Esophagus (tissue), 2 donors: ENCODE results near the gene TMX1. TPM values are rescaled to one million over a fixed set of nuclear protein-coding genes. Genes with fewer than 3 reads are reported as not detected.

Experiments used
- H3K27ac ChIP-seq, 2 donors: one replicate each; pipeline ENCODE4 v1.5.1; 2013; ENCODE audit warnings: low read depth in 2 of 2, mild to moderate bottlenecking in 2 of 2, inconsistent platforms in 1 of 2, low read length in 1 of 2, moderate library complexity in 1 of 2
- H3K27me3 ChIP-seq, 2 donors: one replicate each; pipeline ENCODE4 v1.6.1; 2013; ENCODE audit warnings: low read length in 2 of 2, control low read depth in 1 of 2, mild to moderate bottlenecking in 1 of 2; ENCODE audit not compliant: insufficient read depth in 2 of 2, control insufficient read depth in 1 of 2
- H3K36me3 ChIP-seq, 2 donors: one replicate each; pipeline ENCODE4 v1.6.1; 2013; ENCODE audit warnings: low read length in 1 of 2; ENCODE audit not compliant: control insufficient read depth in 2 of 2, insufficient read depth in 2 of 2
- H3K4me1 ChIP-seq, 2 donors: one replicate each; pipeline ENCODE4 v1.6.1; 2013; ENCODE audit warnings: low read length in 1 of 2; ENCODE audit not compliant: control insufficient read depth in 2 of 2, insufficient read depth in 2 of 2
- H3K4me3 ChIP-seq, 2 donors: one replicate each; pipeline ENCODE4 v1.5.1; 2013; ENCODE audit warnings: low read length in 2 of 2, mild to moderate bottlenecking in 2 of 2, low read depth in 1 of 2, moderate library complexity in 1 of 2
- H3K9me3 ChIP-seq, 2 donors: one replicate each; pipeline ENCODE4 v1.6.1; 2013; ENCODE audit warnings: mild to moderate bottlenecking in 2 of 2, low read depth in 1 of 2, low read length in 1 of 2, moderate library complexity in 1 of 2; ENCODE audit not compliant: control insufficient read depth in 2 of 2, insufficient read depth in 1 of 2
- WGBS, 2 donors: extraction: QIAGEN DNeasy Blood & Tissue Kit; methylation state at CpG; one replicate each; pipeline ENCODE4 v1.1.7; 2013; 5-methylcytosine and 5-hydroxymethylcytosine counted together
- polyA plus RNA-seq, 2 donors: library from polyadenylated mRNA; stranded (reverse); fragments of 200-250 nt; gene quantifications; one replicate each; pipeline ENCODE4 v1.2.3, GENCODE V29; 2013
- donor health status: healthy with polysubstance abuse.
- donor health status: Bipolar disorder and iron deficiency.

Gene TMX1
- polyA plus RNA-seq, 2 donors, result 4.6 to 12.9 TPM

GRCh38 chr14:51260225-51260624 lies 20.2 kb downstream of the TMX1 start:
- Histone ChIP-seq H3K9me3 (no peaks in the 10 kb centered on the region), H3K4me3 (no peak overlapping the region), H3K27ac (no peak overlapping the region), H3K4me1 (no peaks in the 10 kb centered on the region), H3K27me3 (no peaks in the 10 kb centered on the region), H3K36me3 (no peaks in the 10 kb centered on the region)
- WGBS, 2 donors, result 90 to 92% methylated on average over 3 of the region's 3 CpGs

GRCh38 chr14:51261151-51261550 lies 21.1 kb downstream of the TMX1 start:
- Histone ChIP-seq H3K36me3 (no peaks in the 10 kb centered on the region), H3K9me3 (no peaks in the 10 kb centered on the region), H3K27ac (no peak overlapping the region), H3K4me3 (no peak overlapping the region), H3K27me3 (no peaks in the 10 kb centered on the region), H3K4me1 (no peaks in the 10 kb centered on the region)
- 81 to 93% methylated on average over 2 of the region's 2 CpGs for WGBS, 2 donors

GRCh38 chr14:51262868-51263267 lies 22.8 kb downstream of the TMX1 start:
- Histone ChIP-seq H3K27me3 (no peaks in the 10 kb centered on the region), H3K9me3 (no peaks in the 10 kb centered on the region), H3K27ac (no peak overlapping the region), H3K4me3 (no peak overlapping the region), H3K4me1 (no peaks in the 10 kb centered on the region), H3K36me3 (no peaks in the 10 kb centered on the region)
- WGBS, 2 donors, result 89% methylated on average over 2 of the region's 2 CpGs

GRCh38 chr14:51269634-51270033 lies 29.6 kb downstream of the TMX1 start:
- H3K9me3 ChIP-seq, result no peaks in the 10 kb centered on the region
- no peaks in the 10 kb centered on the region for H3K36me3 ChIP-seq
- H3K4me3 ChIP-seq, result no peak overlapping the region
- no peak overlapping the region for H3K27ac ChIP-seq
- no peaks in the 10 kb centered on the region for H3K27me3 ChIP-seq
- H3K4me1 ChIP-seq, result no peaks in the 10 kb centered on the region
- 90 to 92% methylated on average over 1 of the region's 1 CpG for WGBS, 2 donors

- Histone ChIP-seq H3K4me1 (no peaks in the 10 kb centered on the region), H3K27me3 (no peaks in the 10 kb centered on the region), H3K9me3 (no peaks in the 10 kb centered on the region), H3K4me3 (no peak overlapping the region), H3K27ac (no peak overlapping the region), H3K36me3 (no peaks in the 10 kb centered on the region)
- 100% methylated on average over 1 of the region's 1 CpG for WGBS, 2 donors
Measured at GRCh38 chr14:51276605-51277004, 36.6 kb downstream of the TMX1 start.

GRCh38 chr14:51277753-51278415 lies 37.8 kb downstream of the TMX1 start:
- Histone ChIP-seq H3K36me3 (no peaks in the 10 kb centered on the region), H3K4me3 (no peak overlapping the region), H3K4me1 (no peaks in the 10 kb centered on the region), H3K27me3 (no peaks in the 10 kb centered on the region), H3K27ac (no peak overlapping the region), H3K9me3 (no peaks in the 10 kb centered on the region)
- WGBS, 2 donors, result 86 to 91% methylated on average over 4 of the region's 4 CpGs

- Histone ChIP-seq H3K4me3 (no peak overlapping the region), H3K27ac (no peak overlapping the region), H3K4me1 (no peaks in the 10 kb centered on the region), H3K9me3 (no peaks in the 10 kb centered on the region), H3K36me3 (no peaks in the 10 kb centered on the region), H3K27me3 (no peaks in the 10 kb centered on the region)
- 60 to 63% methylated on average over 2 of the region's 2 CpGs for WGBS, 2 donors
Measured at GRCh38 chr14:51282517-51282916, 42.5 kb downstream of the TMX1 start.

- Histone ChIP-seq H3K36me3 (no peaks in the 10 kb centered on the region), H3K4me1 (no peaks in the 10 kb centered on the region), H3K4me3 (no peak overlapping the region), H3K27me3 (no peaks in the 10 kb centered on the region), H3K9me3 (no peaks in the 10 kb centered on the region), H3K27ac (no peak overlapping the region)
- WGBS, 2 donors, result 55 to 59% methylated on average over 8 of the region's 8 CpGs
Measured at GRCh38 chr14:51283402-51284085, 43.5 kb downstream of the TMX1 start.

GRCh38 chr14:51284241-51284640 lies 44.2 kb downstream of the TMX1 start:
- H3K9me3 ChIP-seq, result no peaks in the 10 kb centered on the region
- no peaks in the 10 kb centered on the region for H3K27me3 ChIP-seq
- H3K4me3 ChIP-seq, result no peak overlapping the region
- H3K27ac ChIP-seq, result no peak overlapping the region
- no peaks in the 10 kb centered on the region for H3K36me3 ChIP-seq
- no peaks in the 10 kb centered on the region for H3K4me1 ChIP-seq

- H3K4me3 ChIP-seq, result no peak overlapping the region
- no peaks in the 10 kb centered on the region for H3K4me1 ChIP-seq
- no peaks in the 10 kb centered on the region for H3K27me3 ChIP-seq
- H3K9me3 ChIP-seq, result no peaks in the 10 kb centered on the region
- 67 to 72% methylated on average over 1 of the region's 1 CpG for WGBS, 2 donors
- H3K27ac ChIP-seq, result no peak overlapping the region
- no peaks in the 10 kb centered on the region for H3K36me3 ChIP-seq
Measured at GRCh38 chr14:51285120-51285519, 45.1 kb downstream of the TMX1 start.
